Measurements from ENCODE around the gene ASCL2. TPM values are rescaled to one million over a fixed set of nuclear protein-coding genes. Genes with fewer than 3 reads are reported as not detected.
"Not testable (repeated sequence)": the region's sequence is repeated elsewhere in the genome, so short reads cannot be mapped to it uniquely, and the experiment has no call there.

The ASCL2 gene
- total RNA-seq, 4 donors from 2014 or later: 0.24 to 2.6 TPM; not detected in 2

DNA sequence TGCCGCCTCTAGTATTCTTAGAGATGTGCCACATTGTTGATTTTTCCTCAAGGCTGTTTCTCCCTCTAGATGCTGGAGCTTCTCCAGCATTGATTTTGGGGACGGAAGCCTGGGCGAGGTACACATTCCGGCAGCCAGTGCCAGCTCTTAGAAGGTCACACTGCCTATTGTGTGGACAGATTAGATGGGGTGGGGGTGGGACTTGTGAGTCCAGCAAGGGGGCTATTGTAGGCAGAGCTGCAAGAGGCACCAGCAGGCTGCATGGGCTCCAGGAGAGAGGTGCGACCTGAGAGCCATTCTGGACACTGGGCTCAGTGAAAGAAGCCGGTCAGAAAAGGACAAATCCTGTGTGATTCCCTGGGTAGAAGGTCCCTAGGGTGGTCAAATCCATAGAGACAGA, 19.0 kb upstream of the ASCL2 start:
- ATAC-seq (ENCODE audit: low FRiP score): no peak
- peak; percentile 16 for DNase-seq (ENCODE audit: low spot score)
- TF ChIP-seq, protein P1, sequence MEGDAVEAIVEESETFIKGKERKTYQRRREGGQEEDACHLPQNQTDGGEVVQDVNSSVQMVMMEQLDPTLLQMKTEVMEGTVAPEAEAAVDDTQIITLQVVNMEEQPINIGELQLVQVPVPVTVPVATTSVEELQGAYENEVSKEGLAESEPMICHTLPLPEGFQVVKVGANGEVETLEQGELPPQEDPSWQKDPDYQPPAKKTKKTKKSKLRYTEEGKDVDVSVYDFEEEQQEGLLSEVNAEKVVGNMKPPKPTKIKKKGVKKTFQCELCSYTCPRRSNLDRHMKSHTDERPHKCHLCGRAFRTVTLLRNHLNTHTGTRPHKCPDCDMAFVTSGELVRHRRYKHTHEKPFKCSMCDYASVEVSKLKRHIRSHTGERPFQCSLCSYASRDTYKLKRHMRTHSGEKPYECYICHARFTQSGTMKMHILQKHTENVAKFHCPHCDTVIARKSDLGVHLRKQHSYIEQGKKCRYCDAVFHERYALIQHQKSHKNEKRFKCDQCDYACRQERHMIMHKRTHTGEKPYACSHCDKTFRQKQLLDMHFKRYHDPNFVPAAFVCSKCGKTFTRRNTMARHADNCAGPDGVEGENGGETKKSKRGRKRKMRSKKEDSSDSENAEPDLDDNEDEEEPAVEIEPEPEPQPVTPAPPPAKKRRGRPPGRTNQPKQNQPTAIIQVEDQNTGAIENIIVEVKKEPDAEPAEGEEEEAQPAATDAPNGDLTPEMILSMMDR (IDR thresholded peaks at IDR 0.05): no peak

DNA sequence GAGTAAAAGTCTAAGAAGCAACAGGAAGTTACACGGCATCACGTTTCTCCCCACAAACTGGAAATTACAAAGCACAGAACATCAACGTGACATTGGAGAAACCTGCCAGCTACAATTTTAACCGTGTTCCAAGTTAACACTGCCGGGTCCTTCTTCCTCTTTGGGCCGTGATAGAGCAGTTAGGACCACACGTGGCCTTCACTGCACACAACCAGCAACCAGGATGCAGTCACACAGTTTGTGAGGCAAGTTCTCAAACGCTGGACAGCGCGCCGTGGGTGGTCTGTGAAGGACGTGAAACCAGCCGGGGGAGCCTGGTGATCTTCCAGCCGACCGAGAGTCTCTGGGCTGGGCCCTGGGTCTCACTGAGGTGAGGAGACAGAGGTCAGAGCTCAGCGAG, 16.7 kb upstream of the ASCL2 start:
- ATAC-seq (ENCODE audit: low FRiP score) (no peak), DNase-seq (ENCODE audit: low spot score) (peak; percentile 8)
- TF ChIP-seq, protein P1 (IDR thresholded peaks at IDR 0.05): no peak

DNA sequence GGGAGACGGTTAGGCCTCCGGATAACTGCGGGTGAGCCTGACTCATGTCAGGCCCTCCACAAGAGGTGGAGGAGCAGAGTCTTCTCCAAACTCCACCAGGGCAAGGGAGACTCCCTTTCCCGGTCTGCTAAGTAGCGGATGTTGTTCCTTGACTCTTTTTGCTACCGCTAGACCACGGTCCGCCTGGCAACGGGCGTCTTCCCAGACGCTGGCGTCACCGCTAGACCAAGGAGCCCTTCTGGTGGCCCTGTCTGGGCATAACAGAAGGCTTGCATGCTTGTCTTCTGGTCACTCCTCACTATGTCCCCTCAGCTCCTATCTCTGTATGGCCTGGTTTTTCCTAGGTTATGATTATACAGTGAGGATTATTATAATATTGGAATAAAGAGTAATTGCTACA, 16.0 kb upstream of the ASCL2 start:
- ATAC-seq (ENCODE audit: low FRiP score); DNase-seq (ENCODE audit: low spot score): not testable (repeated sequence)

DNA sequence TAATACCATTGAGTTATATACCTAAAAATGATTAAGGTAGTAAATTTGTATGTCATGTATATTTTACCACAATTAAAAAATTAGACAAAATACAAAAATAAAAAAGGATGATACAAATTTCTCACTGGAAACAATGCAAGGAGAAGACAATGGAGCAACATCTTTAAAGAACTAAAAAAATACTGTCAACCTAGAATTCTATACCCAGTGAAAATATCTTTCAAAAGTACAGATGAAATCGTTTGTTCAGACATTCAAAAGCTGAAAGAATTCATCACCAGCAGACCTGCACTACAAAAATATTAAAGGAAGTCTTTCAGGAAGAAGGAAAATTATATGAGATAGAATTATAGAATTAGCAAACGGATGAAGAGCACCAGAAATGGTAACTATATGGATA, 9.8 kb upstream of the ASCL2 start:
- no peak for DNase-seq (ENCODE audit: low spot score)
- TF ChIP-seq, protein P1 (IDR thresholded peaks at IDR 0.05): no peak
- no peak for ATAC-seq (ENCODE audit: low FRiP score)

DNA sequence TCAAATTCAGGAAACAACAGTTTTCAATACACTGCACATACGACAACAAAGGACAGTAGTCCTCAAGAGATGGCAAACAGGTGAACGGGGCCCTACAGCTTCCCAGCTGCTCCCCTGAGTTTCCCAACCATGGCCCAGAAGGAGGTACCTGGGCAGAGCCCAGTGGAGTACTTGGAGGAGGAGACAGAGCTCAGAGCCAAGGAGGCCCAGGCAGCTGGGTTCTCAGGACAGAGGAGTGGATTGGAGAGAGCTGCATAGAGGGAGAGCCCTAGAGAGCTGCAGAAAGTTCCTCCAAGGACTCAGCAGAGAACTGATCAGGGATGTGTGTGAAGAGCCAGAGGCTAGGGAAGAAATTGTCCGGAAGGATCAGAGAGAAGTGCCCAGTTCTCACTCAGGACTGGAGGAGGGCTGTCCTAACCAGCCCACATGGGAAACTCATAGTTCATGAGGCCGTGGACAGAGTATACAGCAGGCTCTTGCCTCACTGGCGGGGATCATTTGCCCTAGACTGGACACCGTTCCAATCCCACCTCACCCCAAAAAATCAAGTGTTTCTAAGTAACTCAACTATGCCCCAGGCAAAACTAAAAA, 7.6 kb upstream of the ASCL2 start:
- TF ChIP-seq, protein P1 (IDR thresholded peaks at IDR 0.05): no peak
- DNase-seq (ENCODE audit: low spot score): peak; percentile 14
- no peak for ATAC-seq (ENCODE audit: low FRiP score)

DNA sequence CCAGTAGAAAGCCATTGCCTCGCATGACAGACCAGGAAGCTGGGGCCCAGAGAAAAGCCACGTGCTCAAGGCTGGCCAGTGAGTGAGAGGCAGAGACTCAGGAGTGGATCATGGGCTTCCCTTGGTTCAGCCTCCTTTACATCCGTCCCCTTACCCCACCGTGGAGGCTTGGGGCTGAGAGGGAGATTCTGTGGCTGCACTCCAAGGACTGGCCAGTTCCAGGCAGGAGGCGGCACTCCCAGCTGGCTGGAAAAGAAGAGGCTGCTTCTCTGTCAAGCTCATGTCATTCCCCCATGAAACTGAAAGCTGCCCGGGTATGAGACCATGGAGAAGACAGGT, 6.6 kb upstream of the ASCL2 start:
- DNase-seq (ENCODE audit: low spot score): peak; percentile 19
- no peak for ATAC-seq (ENCODE audit: low FRiP score)
- TF ChIP-seq, protein P1 (IDR thresholded peaks at IDR 0.05): no peak

DNA sequence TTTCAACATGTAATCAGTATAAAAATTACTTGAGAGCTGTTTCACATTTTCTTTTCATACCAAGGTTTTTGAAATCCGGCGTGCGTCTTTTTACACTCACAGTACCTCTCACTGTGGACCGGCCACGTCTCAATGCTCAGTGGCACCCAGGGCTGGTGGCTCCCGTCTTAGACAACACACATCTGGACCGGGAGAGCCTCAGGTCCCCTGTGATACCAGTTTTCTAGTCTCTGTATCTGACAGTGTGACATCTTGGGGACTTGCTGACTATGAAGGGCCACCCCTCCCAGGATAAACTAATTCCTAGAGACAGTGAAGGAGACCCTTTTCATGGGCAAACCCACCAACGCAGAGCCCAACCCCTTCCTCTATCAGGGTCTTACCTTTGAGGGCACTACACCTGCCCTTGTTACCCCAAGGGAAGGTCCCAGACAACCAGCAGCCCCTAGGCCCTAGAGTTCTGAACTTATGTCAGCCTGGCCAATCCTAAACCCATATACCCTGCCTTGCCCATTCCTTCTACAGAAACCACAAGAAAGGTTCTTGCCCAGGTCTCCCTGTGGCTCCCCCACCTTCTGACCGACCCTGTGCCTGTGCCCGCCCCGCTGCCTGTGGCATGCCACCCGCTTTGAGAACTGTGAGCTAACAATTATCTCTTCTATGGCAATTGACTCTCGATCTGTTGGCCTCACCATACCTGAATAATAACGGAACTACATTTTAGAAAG, 6.1 kb upstream of the ASCL2 start:
- DNase-seq (ENCODE audit: low spot score): peak; percentile 5
- no peak for ATAC-seq (ENCODE audit: low FRiP score)
- TF ChIP-seq, protein P1 (IDR thresholded peaks at IDR 0.05): no peak
